Measurements from ENCODE around the gene MPC2. TPM values are rescaled to one million over a fixed set of nuclear protein-coding genes. Genes with fewer than 3 reads are reported as not detected.

The MPC2 gene
- 10 to 100 TPM; 11.5 to 55.6 (median 26.7) TPM for total RNA-seq

DNA sequence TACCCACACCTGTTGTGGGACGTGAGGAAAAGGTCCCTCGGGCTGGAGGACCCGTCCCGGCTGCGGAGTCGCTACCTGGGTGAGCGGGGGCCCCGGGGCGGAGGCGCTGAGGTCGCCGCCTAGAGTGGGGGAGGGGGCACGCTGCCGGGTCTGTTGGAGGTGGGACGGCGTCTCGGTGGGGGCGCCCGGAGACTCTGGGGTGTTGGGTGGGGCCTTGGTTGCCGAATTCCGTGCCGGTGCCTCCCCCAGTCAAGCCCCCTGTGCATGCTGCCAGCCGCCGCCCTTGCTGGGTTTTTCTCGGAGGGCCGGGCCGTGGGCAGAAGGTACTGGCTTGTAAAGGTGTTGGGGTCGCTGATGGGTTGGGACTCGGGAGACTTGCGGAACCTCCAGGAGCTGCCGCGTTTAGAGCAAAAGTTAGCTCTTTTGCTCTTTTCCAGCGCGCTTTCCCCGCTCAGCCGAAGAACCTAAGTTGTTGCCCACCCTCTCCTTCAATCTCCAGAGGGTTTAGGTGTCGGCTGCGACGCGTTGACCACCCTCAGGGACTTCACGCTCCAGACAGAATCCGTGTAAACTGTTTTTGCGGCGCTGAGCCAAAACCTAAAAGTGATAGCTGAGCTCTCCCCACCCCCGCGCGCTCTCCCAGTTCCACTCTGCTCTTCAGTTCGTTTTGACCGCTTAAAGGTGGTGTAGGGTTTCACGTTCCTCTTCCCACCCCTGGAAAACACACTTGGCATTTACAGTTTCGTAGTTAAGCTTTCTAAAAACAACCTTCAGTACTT is at the start of gene MPC2:
MPC2 (minus strand) TSS at position 143 of the 779 bp plus-strand sequence. CDS start 1,231 bp downstream, outside the sequence.
- 0% methylated on average over 16 to 47 of the region's 51 CpGs for WGBS, 2 donors

DNA sequence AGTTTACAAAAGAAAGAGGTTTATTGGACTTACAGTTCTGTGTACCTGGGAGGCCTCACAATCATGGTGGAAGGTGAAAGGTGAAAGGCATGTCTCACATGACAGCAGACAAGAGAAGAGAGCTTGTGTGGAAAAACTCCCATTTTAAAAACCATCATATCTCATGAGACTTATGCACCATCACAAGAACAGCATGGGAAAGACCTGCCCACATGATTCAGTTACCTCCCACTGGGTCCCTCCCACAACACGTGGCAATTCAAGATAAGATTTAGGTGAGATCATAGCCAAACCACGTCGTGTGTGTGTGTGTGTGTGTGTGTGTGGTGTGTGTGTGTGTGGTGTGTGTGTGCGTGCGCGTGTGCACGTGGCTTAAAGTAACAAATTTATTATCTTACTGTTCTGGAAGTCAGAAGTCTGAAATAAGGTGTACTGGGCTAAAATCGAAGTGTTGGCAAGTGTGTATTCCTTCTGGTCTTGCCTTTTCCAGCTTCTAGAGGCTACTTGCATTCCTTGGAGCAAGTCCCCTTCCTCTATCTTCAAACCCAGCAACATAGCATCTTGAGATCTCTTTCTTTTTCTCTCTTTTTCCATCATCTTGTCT is 48.1 kb upstream of the MPC2 start:
- ATAC-seq (ENCODE audit: low FRiP score in 2 of 2) (no peak), DNase-seq (no peak)
- peaks cover 0 to 6% (median 4%) of the 10 kb centered on the region in 4 donors for H3K4me1 ChIP-seq
- H3K27ac ChIP-seq: no peak overlapping the region
- WGBS, 2 donors: 82 to 86% methylated on average over 8 of the region's 8 CpGs
- H3K9me3 ChIP-seq: no peaks in the 10 kb centered on the region
- TF ChIP-seq EP300 (IDR thresholded peaks at IDR 0.05) (no peak), POLR2AphosphoS5 (IDR thresholded peaks at IDR 0.05) (no peak), POLR2A (IDR thresholded peaks at IDR 0.05) (no peak)
- TF ChIP-seq, protein P1, sequence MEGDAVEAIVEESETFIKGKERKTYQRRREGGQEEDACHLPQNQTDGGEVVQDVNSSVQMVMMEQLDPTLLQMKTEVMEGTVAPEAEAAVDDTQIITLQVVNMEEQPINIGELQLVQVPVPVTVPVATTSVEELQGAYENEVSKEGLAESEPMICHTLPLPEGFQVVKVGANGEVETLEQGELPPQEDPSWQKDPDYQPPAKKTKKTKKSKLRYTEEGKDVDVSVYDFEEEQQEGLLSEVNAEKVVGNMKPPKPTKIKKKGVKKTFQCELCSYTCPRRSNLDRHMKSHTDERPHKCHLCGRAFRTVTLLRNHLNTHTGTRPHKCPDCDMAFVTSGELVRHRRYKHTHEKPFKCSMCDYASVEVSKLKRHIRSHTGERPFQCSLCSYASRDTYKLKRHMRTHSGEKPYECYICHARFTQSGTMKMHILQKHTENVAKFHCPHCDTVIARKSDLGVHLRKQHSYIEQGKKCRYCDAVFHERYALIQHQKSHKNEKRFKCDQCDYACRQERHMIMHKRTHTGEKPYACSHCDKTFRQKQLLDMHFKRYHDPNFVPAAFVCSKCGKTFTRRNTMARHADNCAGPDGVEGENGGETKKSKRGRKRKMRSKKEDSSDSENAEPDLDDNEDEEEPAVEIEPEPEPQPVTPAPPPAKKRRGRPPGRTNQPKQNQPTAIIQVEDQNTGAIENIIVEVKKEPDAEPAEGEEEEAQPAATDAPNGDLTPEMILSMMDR (IDR thresholded peaks at IDR 0.05): no peak
- no peaks in the 10 kb centered on the region for H3K27me3 ChIP-seq
- peaks cover 0 to 9% (median 3%) of the 10 kb centered on the region in 4 donors for H3K36me3 ChIP-seq
- no peak overlapping the region for H3K4me3 ChIP-seq

More for the DNA sequence above, at the start of gene MPC2:
- DNase-seq: peak; percentile 83 to 91
- Histone ChIP-seq H3K4me1 (peaks cover 15 to 40% (median 30%) of the 10 kb centered on the region in 4 donors), H3K27me3 (no peaks in the 10 kb centered on the region), H3K4me3 (peak within 1 kb of the TSS; percentile 75 to 94 (median 90)), H3K36me3 (no peaks in the 10 kb centered on the region), H3K9me3 (no peaks in the 10 kb centered on the region), H3K27ac (peak within 1 kb of the TSS; percentile 93 to 99 (median 97))
- peak in 1 of 2 donors; percentile 65 for TF ChIP-seq POLR2AphosphoS5 (IDR thresholded peaks at IDR 0.05)
- TF ChIP-seq POLR2A (IDR thresholded peaks at IDR 0.05): peak in 2 of 4 donors; percentile 41 to 59
- TF ChIP-seq EP300 (IDR thresholded peaks at IDR 0.05): no peak
- peak; percentile 20 to 61 for ATAC-seq (ENCODE audit: low FRiP score in 2 of 2)

DNA sequence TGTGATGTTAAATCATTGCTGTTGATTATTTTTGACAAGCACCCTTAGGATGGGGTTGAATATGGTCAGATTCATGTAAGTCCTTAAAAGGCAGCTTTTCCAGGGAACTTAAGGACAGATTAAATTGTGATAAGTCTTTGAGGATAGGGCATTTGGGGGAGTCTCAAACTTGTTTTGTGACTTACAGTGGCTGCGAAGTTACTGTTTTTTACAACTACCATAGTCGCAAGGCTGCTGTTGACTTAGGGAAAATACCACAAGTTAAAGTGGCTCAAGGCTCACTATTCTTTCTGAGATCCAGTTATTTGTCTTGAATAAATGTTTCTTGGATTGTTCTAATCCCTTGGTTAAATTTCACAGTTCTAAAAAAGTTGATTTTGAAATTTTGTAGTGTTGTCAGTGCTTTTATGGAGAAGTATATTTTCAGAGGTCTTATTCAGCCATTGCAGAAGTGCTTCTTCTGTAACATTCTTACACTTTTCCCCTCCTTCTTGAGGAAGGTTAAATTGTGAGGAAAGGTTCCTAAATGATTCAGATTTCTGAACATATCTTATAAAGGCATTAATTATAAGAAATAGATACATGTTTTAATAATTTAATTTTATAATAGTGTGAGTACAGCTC is 47.0 kb upstream of the MPC2 start:
- ATAC-seq (ENCODE audit: low FRiP score in 2 of 2) (no peak), DNase-seq (no peak)
- no peaks in the 10 kb centered on the region for H3K27me3 ChIP-seq
- H3K4me1 ChIP-seq: peaks cover 0 to 6% (median 4%) of the 10 kb centered on the region in 4 donors
- TF ChIP-seq POLR2AphosphoS5 (IDR thresholded peaks at IDR 0.05) (no peak), EP300 (IDR thresholded peaks at IDR 0.05) (no peak), POLR2A (IDR thresholded peaks at IDR 0.05) (no peak)
- TF ChIP-seq, protein P1 (IDR thresholded peaks at IDR 0.05): no peak
- H3K36me3 ChIP-seq: peaks cover 0 to 14% (median 3%) of the 10 kb centered on the region in 4 donors
- H3K4me3 ChIP-seq: no peak overlapping the region
- 73 to 77% methylated on average over 2 of the region's 2 CpGs for WGBS, 2 donors
- no peaks in the 10 kb centered on the region for H3K9me3 ChIP-seq
- H3K27ac ChIP-seq: no peak overlapping the region

DNA sequence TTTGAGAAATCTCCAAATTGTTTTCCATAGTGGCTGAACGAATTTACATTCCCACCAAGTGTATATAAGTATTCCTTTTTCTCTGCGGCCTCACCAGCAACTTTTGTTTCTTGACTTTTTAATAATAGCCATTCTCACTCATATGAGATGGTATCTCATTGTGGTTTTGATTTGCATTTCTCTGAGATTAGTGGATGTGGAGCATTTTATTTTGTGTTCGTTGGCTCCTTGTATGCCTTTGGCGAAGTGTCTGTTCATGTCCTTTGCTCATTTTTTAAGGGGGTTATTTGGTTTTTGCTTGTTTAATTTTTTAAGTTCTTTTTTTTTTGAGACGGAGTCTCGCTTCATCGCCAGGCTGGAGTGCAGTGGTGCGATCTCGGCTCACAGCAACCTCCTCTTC is 45.1 kb upstream of the MPC2 start:
- 96 to 98% methylated on average over 9 of the region's 9 CpGs for WGBS, 2 donors
- peaks cover 0 to 14% (median 2%) of the 10 kb centered on the region in 4 donors for H3K36me3 ChIP-seq
- no peaks in the 10 kb centered on the region for H3K9me3 ChIP-seq
- DNase-seq (no peak), ATAC-seq (ENCODE audit: low FRiP score in 2 of 2) (no peak)
- TF ChIP-seq POLR2A (IDR thresholded peaks at IDR 0.05): no peak
- no peak for TF ChIP-seq EP300 (IDR thresholded peaks at IDR 0.05)
- TF ChIP-seq, protein P1 (IDR thresholded peaks at IDR 0.05): no peak
- TF ChIP-seq POLR2AphosphoS5 (IDR thresholded peaks at IDR 0.05): no peak
- peaks cover 0 to 6% (median 4%) of the 10 kb centered on the region in 4 donors for H3K4me1 ChIP-seq
- no peaks in the 10 kb centered on the region for H3K27me3 ChIP-seq
- H3K27ac ChIP-seq: no peak overlapping the region
- no peak overlapping the region for H3K4me3 ChIP-seq

DNA sequence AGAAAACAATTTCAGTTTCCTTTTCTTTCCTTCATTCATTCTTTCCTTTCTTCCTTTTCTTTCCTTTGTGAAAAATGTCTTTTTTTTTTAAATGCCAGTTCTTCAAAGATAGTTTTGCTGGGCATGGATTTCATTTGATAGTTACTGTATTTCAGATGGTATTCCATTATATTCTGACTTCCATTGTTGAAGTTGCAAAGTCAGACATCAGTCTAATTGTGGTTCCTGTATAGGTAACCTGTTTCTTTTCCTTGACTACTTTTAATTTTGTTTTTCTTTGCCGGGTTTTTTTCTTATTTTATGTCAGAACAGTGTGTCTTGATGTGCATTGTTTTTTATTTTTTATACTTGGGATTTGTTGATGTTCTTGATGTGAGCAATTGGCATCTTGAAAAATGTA is 40.4 kb upstream of the MPC2 start:
- no peak for DNase-seq
- no peaks in the 10 kb centered on the region for H3K9me3 ChIP-seq
- no peak overlapping the region for H3K4me3 ChIP-seq
- WGBS, 2 donors: 96 to 98% methylated on average over 1 of the region's 1 CpG
- no peaks in the 10 kb centered on the region for H3K27me3 ChIP-seq
- no peak for ATAC-seq (ENCODE audit: low FRiP score in 2 of 2)
- TF ChIP-seq EP300 (IDR thresholded peaks at IDR 0.05) (no peak), POLR2AphosphoS5 (IDR thresholded peaks at IDR 0.05) (no peak), POLR2A (IDR thresholded peaks at IDR 0.05) (no peak)
- TF ChIP-seq, protein P1 (IDR thresholded peaks at IDR 0.05): no peak
- H3K4me1 ChIP-seq: no peaks in the 10 kb centered on the region
- peaks cover 4 to 36% (median 14%) of the 10 kb centered on the region in 4 donors for H3K36me3 ChIP-seq
- H3K27ac ChIP-seq: no peak overlapping the region
